Adrenal gland (tissue), 5 donors: ENCODE data around the gene AUTS2.

Experiments
- CTCF ChIP-seq, 6 experiments: fragments of 450-650 bp in 4 of 6; fragments of 200-600 bp in 2 of 6; sonication (generic) in 1 of 6; IDR thresholded peaks; 1 replicate in 5 of 6; 2 replicates in 1 of 6; pipeline versions ENCODE4 v1.5.1 to v1.8.0; 2016 to 2021; ENCODE audit warnings: antibody characterized with exemption in 6 of 6, mild to moderate bottlenecking in 2 of 6, moderate library complexity in 1 of 6
- POLR2A ChIP-seq, 2 donors: fragments of 450-650 bp; IDR thresholded peaks; one replicate each; pipeline ENCODE4 v1.6.1; 2017; ENCODE audit warnings: antibody characterized with exemption in 2 of 2, mild to moderate bottlenecking in 2 of 2, moderate library complexity in 1 of 2
- donor health status: DM: no; HTN: no; CAD: no.

- TF ChIP-seq POLR2A (IDR thresholded peaks at IDR 0.05) (no peak), CTCF (IDR thresholded peaks at IDR 0.05) (no peak)
Measured at GRCh38 chr7:70498232-70498992, 900.1 kb downstream of the AUTS2 start.
